ENCODE data around the gene RIT1. TPM values are rescaled to one million over a fixed set of nuclear protein-coding genes. Genes with fewer than 3 reads are reported as not detected.

RIT1 gene, protein sequence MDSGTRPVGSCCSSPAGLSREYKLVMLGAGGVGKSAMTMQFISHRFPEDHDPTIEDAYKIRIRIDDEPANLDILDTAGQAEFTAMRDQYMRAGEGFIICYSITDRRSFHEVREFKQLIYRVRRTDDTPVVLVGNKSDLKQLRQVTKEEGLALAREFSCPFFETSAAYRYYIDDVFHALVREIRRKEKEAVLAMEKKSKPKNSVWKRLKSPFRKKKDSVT
- total RNA-seq (2021): 26.4 and 27.4 TPM in 2 replicates
- long read RNA-seq, transcript RIT1-202 (6 exons, 3,445 nt): major isoform, 54 of 56 reads
- long read RNA-seq, partial matches to known transcripts: 0 of 56 reads
- long read RNA-seq, other reads (novel, unspliced or antisense): 1 of 56 reads

DNA sequence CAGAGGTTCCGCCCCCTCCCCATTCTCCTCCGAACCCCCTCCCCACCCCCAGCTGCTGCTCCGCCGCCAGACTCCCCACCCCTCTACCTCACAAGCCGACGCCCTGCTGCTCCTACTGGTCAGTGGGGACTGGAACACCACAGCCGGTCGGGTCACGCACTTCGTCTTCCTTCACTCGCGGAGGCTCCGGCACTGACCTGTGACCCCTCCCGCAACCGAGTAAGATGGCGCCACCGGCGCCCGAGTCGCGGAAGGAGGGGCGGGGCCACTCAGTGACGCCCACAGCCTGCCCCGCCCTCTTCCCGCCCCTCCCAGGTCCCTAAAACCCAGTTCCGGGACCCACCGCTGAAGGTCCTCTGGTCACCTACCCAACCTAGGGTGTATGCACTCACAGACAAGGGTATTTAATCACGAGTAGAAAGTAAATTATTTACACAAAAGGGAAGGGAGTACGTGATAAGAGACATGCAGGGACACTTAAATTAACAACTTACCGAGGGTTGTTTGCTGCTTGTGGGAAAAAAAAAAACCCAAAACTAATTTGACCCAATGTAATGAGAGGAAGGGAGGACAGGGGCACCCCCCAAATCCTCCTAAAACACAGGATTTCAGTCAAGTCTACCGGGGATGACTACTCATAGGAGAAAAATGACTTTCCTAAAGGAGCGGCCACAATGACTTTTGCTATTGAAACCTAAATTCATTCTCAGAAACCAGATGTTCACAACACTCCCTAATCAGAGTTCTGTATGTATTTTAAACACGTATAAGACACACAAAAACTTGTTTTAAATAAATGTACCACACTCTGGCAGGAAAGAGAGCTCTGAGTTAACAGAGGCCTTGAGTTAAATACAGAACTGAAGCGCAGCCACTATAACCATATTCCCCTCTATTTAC is at the start of gene RIT1:
Gene RIT1, minus strand, starts transcription at position 194 of the 900 bp plus-strand sequence. CDS start 588 bp downstream, outside the sequence.
- Histone ChIP-seq H3K23ac (ENCODE audit: insufficient read length, low read depth, low read length) (no peak within 1 kb of the TSS), H3K9me3 (ENCODE audit: control insufficient read depth, low read depth, low read length) (no peaks in the 10 kb centered on the region), H3K23me2 (ENCODE audit: insufficient read length, low read depth, low read length, poor library complexity, severe bottlenecking) (peaks cover 6% of the 10 kb centered on the region), H3K4me2 (ENCODE audit: insufficient read depth, insufficient read length, low read length) (peak within 1 kb of the TSS; percentile 56), H3K4me1 (ENCODE audit: insufficient read depth, low read length) (no peaks in the 10 kb centered on the region), H2AFZ (ENCODE audit: low read length) (no peak within 1 kb of the TSS), H4K8ac (replicated peaks; ENCODE audit: insufficient read length, low read depth, low read length) (no peak within 1 kb of the TSS), H3K79me1 (ENCODE audit: insufficient read depth, low read depth, low read length, poor library complexity, severe bottlenecking) (no peaks in the 10 kb centered on the region), H2AK5ac (ENCODE audit: insufficient read length, low read length) (no peak within 1 kb of the TSS), H3K4ac (ENCODE audit: low read depth, low read length) (no peak within 1 kb of the TSS), H4K91ac (ENCODE audit: insufficient read length, low read depth, low read length) (no peak within 1 kb of the TSS), H2BK20ac (ENCODE audit: low read depth, low read length, poor library complexity, severe bottlenecking) (no peak within 1 kb of the TSS), H3T11ph (ENCODE audit: low read length) (no peak within 1 kb of the TSS), H2BK5ac (ENCODE audit: insufficient read length, low read length) (no peak within 1 kb of the TSS), H3K27me3 (ENCODE audit: insufficient read depth, low read length) (no peaks in the 10 kb centered on the region; the same call in 1 of the 2 replicates), H3K14ac (ENCODE audit: insufficient read depth, low read length) (no peak within 1 kb of the TSS; the same call in 1 of the 2 replicates), H4K20me1 (ENCODE audit: control insufficient read depth, insufficient read depth, insufficient read length) (no peaks in the 10 kb centered on the region), H4K5ac (ENCODE audit: insufficient read length, low read depth, low read length) (no peak within 1 kb of the TSS), H3K79me2 (ENCODE audit: insufficient read depth, low read length) (no peaks in the 10 kb centered on the region), H3K9ac (ENCODE audit: extremely low read depth, insufficient read length, low read length) (peak within 1 kb of the TSS; percentile 17), H2BK15ac (ENCODE audit: low read depth, low read length) (no peak within 1 kb of the TSS), H2BK12ac (ENCODE audit: insufficient read length, low read depth, low read length) (no peak within 1 kb of the TSS), H3K27ac (ENCODE audit: insufficient read length, low read depth, low read length) (no peak within 1 kb of the TSS), H3K56ac (ENCODE audit: insufficient read length, low read depth, low read length) (no peak within 1 kb of the TSS), H3K18ac (ENCODE audit: insufficient read length, low read depth, low read length) (no peak within 1 kb of the TSS), H2BK120ac (ENCODE audit: low read depth, low read length, poor library complexity, severe bottlenecking) (no peak within 1 kb of the TSS)
- Mint-ChIP-seq H3K27me3 (ENCODE audit: low read depth) (no peaks in the 10 kb centered on the region), H3K4me1 (peaks cover 17% of the 10 kb centered on the region in 2 experiments), H3K27ac (peak within 1 kb of the TSS; percentile 96 to 98 (median 96)), H3K9me3 (no peaks in the 10 kb centered on the region), H3K36me3 (ENCODE audit: insufficient read depth in 1 of 3, low read depth in 3 of 3) (peaks cover 19 to 73% (median 67%) of the 10 kb centered on the region in 3 experiments; a peak in 6 of 7 replicates), H3K4me3 (peak within 1 kb of the TSS; percentile 96 to 97)
- DNase-seq: peak; percentile 91
- no CpG with 5 or more reads among the region's 34 CpGs for WGBS (ENCODE audit: extremely low coverage, insufficient read length, low lambda C conversion rate)
- TF ChIP-seq, protein P1, sequence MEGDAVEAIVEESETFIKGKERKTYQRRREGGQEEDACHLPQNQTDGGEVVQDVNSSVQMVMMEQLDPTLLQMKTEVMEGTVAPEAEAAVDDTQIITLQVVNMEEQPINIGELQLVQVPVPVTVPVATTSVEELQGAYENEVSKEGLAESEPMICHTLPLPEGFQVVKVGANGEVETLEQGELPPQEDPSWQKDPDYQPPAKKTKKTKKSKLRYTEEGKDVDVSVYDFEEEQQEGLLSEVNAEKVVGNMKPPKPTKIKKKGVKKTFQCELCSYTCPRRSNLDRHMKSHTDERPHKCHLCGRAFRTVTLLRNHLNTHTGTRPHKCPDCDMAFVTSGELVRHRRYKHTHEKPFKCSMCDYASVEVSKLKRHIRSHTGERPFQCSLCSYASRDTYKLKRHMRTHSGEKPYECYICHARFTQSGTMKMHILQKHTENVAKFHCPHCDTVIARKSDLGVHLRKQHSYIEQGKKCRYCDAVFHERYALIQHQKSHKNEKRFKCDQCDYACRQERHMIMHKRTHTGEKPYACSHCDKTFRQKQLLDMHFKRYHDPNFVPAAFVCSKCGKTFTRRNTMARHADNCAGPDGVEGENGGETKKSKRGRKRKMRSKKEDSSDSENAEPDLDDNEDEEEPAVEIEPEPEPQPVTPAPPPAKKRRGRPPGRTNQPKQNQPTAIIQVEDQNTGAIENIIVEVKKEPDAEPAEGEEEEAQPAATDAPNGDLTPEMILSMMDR (conservative IDR thresholded peaks at IDR 0.05): no peak
